Rectal smooth muscle tissue (tissue), 1 donor: ENCODE results near the gene PHACTR3.

Source experiments
- H3K27ac ChIP-seq: one replicate; pipeline ENCODE4 v1.7.0; 2013; ENCODE audit warnings: low read depth, low read length, inconsistent platforms
- H3K27me3 ChIP-seq: one replicate; pipeline ENCODE4 v1.7.0; 2013; ENCODE audit warnings: low read length; ENCODE audit not compliant: control insufficient read depth, insufficient read depth
- H3K36me3 ChIP-seq: one replicate; pipeline ENCODE4 v1.7.0; 2013; ENCODE audit warnings: low read length; ENCODE audit not compliant: control insufficient read depth, insufficient read depth
- H3K4me1 ChIP-seq: one replicate; pipeline ENCODE4 v1.7.0; 2013; ENCODE audit warnings: low read length; ENCODE audit not compliant: control insufficient read depth, insufficient read depth
- H3K4me3 ChIP-seq: one replicate; pipeline ENCODE4 v1.7.0; 2013; ENCODE audit warnings: low read length
- H3K9ac ChIP-seq: one replicate; pipeline ENCODE4 v1.7.0; 2013; ENCODE audit warnings: low read length

PHACTR3 gene

GRCh38 chr20:59688999-59689398 lies 84.7 kb downstream of the PHACTR3 start:
- Histone ChIP-seq H3K4me1 (no peaks in the 10 kb centered on the region), H3K27me3 (peaks cover 2% of the 10 kb centered on the region), H3K4me3 (no peak overlapping the region), H3K9ac (no peak overlapping the region), H3K27ac (no peak overlapping the region), H3K36me3 (no peaks in the 10 kb centered on the region)

DNA sequence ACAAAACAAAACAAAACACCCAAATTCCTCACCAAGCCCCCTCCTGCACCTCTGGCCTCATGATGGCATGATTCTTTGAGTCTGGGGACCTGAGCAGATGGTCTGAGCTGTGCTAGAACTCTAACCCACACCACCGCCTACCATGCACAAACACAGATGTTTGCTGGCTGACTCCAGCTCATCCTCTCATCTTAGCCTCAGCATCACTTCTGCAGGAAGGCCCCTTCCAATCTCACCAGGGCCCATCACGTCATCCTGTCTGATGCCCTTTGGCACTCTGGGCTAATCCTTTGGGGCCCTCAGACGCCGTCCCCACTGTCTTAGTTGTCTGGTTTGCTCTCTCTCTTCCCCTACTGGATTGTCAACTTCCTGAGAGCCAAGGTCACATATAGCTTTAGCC lies 85.8 kb downstream of the PHACTR3 start:
- Histone ChIP-seq H3K4me3 (no peak overlapping the region), H3K4me1 (no peaks in the 10 kb centered on the region), H3K36me3 (no peaks in the 10 kb centered on the region)

DNA sequence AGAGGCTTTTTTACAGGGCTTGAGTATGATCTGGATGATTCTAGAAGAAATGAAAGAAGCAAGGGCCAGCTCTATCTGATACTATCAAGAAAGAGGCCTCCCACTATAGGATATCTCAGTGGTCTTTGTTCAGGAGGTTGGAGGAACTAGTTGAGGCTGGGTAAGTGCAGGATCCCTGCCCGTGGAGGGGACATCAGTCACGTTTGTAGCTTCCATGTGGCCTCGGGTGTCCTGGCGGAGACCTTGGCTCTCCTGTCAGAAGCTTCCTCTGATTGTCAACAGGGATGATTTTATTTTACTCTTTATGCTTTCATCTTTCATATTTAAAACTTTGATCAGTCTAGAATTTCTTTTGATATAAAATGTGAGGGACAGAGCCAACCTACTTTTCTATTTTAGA lies 86.6 kb downstream of the PHACTR3 start:
- Histone ChIP-seq H3K27ac (no peak overlapping the region), H3K36me3 (no peaks in the 10 kb centered on the region), H3K4me3 (no peak overlapping the region)

More for the DNA sequence above, 85.8 kb downstream of the PHACTR3 start:
- Histone ChIP-seq H3K9ac (no peak overlapping the region), H3K27ac (no peak overlapping the region), H3K27me3 (peaks cover 2% of the 10 kb centered on the region)

DNA sequence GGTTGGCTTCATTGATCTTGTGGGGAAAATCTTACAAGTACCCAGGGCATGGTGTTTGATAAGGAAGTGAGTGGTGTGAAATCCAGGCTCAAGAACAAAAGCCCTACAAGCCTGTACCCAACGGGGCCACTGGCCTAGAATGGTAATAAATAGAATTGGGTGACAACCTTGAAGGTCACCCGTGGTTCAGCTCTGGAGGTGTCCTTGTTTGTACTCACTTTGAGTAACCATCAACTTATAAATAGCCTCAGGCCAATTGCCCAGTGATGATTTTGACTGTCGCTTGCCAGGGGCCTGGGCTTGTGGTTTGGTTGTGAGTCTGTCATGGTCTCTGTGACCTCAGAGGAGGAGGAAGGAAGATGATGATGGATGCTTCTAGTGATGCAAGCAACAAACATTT lies 87.8 kb downstream of the PHACTR3 start:
- H3K27ac ChIP-seq: no peak overlapping the region

More for the DNA sequence above, 86.6 kb downstream of the PHACTR3 start:
- Histone ChIP-seq H3K4me1 (no peaks in the 10 kb centered on the region), H3K9ac (no peak overlapping the region), H3K27me3 (peaks cover 2% of the 10 kb centered on the region)

DNA sequence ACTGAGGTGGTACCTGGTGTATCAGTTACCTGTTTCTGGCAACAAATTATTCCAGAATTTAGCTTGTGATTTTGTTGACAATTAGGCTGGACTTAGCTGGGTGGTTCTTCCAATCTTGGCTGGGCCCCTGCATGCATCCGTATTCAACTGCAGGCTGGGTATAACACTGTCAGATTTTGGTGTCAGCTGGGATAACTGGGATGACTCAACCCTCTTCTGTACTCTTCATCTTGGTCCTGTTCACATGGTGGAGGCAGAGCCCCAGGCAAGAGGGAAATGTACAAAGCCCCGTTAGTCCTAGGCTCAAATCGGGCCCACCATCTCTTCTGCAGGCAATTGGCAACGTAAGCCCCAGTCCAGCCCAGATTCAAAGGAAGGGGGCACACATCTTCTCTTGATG lies 89.2 kb downstream of the PHACTR3 start:
- H3K9ac ChIP-seq: no peak overlapping the region
- H3K4me3 ChIP-seq: no peak overlapping the region
- no peaks in the 10 kb centered on the region for H3K36me3 ChIP-seq
- H3K27me3 ChIP-seq: peaks cover 2% of the 10 kb centered on the region
- no peaks in the 10 kb centered on the region for H3K4me1 ChIP-seq
- no peak overlapping the region for H3K27ac ChIP-seq

More for the DNA sequence above, 87.8 kb downstream of the PHACTR3 start:
- H3K27me3 ChIP-seq: peaks cover 2% of the 10 kb centered on the region
- no peak overlapping the region for H3K9ac ChIP-seq
- no peak overlapping the region for H3K4me3 ChIP-seq
- H3K36me3 ChIP-seq: no peaks in the 10 kb centered on the region
- no peaks in the 10 kb centered on the region for H3K4me1 ChIP-seq

GRCh38 chr20:59696476-59696875 lies 92.1 kb downstream of the PHACTR3 start:
- Histone ChIP-seq H3K9ac (no peak overlapping the region), H3K36me3 (no peaks in the 10 kb centered on the region), H3K27ac (no peak overlapping the region)

DNA sequence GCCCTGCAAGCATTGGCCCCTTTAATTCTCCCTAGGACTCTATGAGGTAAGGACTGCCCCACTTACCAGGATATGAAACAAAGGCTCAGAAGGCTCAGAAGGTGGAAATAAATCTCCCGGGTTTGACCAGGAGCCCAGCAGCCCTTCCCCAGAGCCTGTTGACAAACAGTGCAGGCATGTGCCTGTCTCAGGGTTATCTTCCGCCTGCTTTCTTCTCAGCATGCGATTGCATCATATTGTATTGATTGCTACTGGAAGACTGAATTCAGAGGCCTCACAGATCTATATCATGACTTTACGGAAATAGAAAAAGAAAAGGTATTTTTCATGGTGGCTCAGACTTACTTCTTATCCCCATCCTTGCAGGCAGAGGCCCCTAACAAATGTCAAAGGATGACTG lies 92.7 kb downstream of the PHACTR3 start:
- no peak overlapping the region for H3K9ac ChIP-seq
- H3K4me3 ChIP-seq: no peak overlapping the region
- peaks cover 2% of the 10 kb centered on the region for H3K27me3 ChIP-seq
- H3K4me1 ChIP-seq: no peaks in the 10 kb centered on the region
- no peaks in the 10 kb centered on the region for H3K36me3 ChIP-seq
- H3K27ac ChIP-seq: no peak overlapping the region

More at GRCh38 chr20:59696476-59696875, 92.1 kb downstream of the PHACTR3 start:
- no peak overlapping the region for H3K4me3 ChIP-seq
- no peaks in the 10 kb centered on the region for H3K4me1 ChIP-seq
- peaks cover 2% of the 10 kb centered on the region for H3K27me3 ChIP-seq

DNA sequence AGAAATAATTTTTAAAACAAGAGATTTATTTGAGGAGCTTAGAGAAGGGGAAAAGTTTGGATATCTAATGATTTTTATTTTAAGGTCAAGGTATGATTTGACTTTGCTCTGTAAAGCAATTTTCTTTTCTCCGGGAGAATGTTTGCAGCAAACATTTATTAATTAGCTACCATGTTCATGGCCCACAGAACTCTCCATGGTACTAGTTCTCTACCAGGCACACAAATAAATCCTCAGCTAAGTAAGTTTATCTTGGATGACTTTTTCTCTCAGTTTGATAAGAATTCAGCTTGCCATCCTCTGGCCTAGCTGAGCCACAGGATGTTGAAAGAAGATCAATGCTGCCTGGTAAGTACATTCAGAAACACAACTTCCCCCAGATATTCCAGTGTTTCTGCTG lies 94.3 kb downstream of the PHACTR3 start:
- no peaks in the 10 kb centered on the region for H3K4me1 ChIP-seq
- peaks cover 1% of the 10 kb centered on the region for H3K27me3 ChIP-seq
- H3K9ac ChIP-seq: no peak overlapping the region
- no peak overlapping the region for H3K4me3 ChIP-seq
- H3K36me3 ChIP-seq: no peaks in the 10 kb centered on the region
- no peak overlapping the region for H3K27ac ChIP-seq

- Histone ChIP-seq H3K36me3 (no peaks in the 10 kb centered on the region), H3K9ac (no peak overlapping the region), H3K27me3 (no peaks in the 10 kb centered on the region), H3K4me1 (no peaks in the 10 kb centered on the region), H3K4me3 (no peak overlapping the region), H3K27ac (no peak overlapping the region)
These were observed 96.9 kb downstream of the PHACTR3 start for GRCh38 chr20:59701236-59701635.

- no peaks in the 10 kb centered on the region for H3K27me3 ChIP-seq
- H3K36me3 ChIP-seq: no peaks in the 10 kb centered on the region
- H3K4me1 ChIP-seq: no peaks in the 10 kb centered on the region
- H3K9ac ChIP-seq: no peak overlapping the region
- H3K4me3 ChIP-seq: no peak overlapping the region
- H3K27ac ChIP-seq: no peak overlapping the region
These were observed 98.7 kb downstream of the PHACTR3 start for GRCh38 chr20:59703046-59703445.

GRCh38 chr20:59705651-59706399 lies 101.5 kb downstream of the PHACTR3 start:
- Histone ChIP-seq H3K9ac (no peak overlapping the region), H3K27ac (no peak overlapping the region), H3K27me3 (no peaks in the 10 kb centered on the region), H3K4me1 (no peaks in the 10 kb centered on the region), H3K4me3 (no peak overlapping the region), H3K36me3 (no peaks in the 10 kb centered on the region)

- Histone ChIP-seq H3K4me3 (no peak overlapping the region), H3K9ac (no peak overlapping the region), H3K27me3 (no peaks in the 10 kb centered on the region), H3K4me1 (no peaks in the 10 kb centered on the region), H3K36me3 (no peaks in the 10 kb centered on the region), H3K27ac (no peak overlapping the region)
These were observed 102.0 kb downstream of the PHACTR3 start for GRCh38 chr20:59706400-59706693.

- Histone ChIP-seq H3K27ac (no peak overlapping the region), H3K9ac (no peak overlapping the region), H3K36me3 (no peaks in the 10 kb centered on the region), H3K27me3 (no peaks in the 10 kb centered on the region), H3K4me3 (no peak overlapping the region), H3K4me1 (no peaks in the 10 kb centered on the region)
These were observed 104.0 kb downstream of the PHACTR3 start for GRCh38 chr20:59708326-59708725.
